Right lobe of liver (tissue), 4 donors: Measurements from ENCODE around the gene LSM14A.

Experiments
- POLR2A ChIP-seq: fragments of 450-650 bp; IDR thresholded peaks from one replicate; pipeline ENCODE4 v1.6.1; 2017; ENCODE audit warnings: antibody characterized with exemption, mild to moderate bottlenecking
- TF ChIP-seq, protein P1 (sequence below), 4 donors: fragments of 200-600 bp in 3 of 4; fragments of 450-650 bp in 1 of 4; IDR thresholded peaks; one replicate each; pipeline versions ENCODE4 v1.5.1 to v1.8.0; 2016 to 2022; ENCODE audit warnings: antibody characterized with exemption in 4 of 4, mild to moderate bottlenecking in 2 of 4
- donor health status: DM: no; HTN: no; CAD: no.
- donor health status: DM: no; HTN: no; CAD: no.
- donor health status: DM: no; HTN: yes; CAD: no.

DNA sequence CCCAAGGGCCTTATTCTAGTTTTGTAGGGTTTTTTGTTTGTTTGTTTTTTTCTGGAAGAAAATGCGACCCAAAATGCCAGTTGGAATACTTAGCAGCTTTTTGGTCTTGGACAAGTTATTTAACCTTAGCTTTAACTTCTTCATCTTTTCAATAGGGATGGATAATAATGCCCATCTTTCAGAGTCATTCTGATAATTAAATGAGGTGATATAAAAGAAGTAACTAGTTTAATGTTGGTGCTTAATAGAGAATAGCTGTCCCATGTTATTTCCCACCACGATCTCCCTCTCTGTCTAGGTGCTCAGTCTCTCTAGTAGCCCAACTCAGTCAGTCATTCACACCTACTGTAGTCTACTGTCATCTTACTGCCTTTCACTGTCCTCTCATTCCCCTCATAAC is 8.0 kb downstream of the LSM14A start:
- TF ChIP-seq, protein P1, sequence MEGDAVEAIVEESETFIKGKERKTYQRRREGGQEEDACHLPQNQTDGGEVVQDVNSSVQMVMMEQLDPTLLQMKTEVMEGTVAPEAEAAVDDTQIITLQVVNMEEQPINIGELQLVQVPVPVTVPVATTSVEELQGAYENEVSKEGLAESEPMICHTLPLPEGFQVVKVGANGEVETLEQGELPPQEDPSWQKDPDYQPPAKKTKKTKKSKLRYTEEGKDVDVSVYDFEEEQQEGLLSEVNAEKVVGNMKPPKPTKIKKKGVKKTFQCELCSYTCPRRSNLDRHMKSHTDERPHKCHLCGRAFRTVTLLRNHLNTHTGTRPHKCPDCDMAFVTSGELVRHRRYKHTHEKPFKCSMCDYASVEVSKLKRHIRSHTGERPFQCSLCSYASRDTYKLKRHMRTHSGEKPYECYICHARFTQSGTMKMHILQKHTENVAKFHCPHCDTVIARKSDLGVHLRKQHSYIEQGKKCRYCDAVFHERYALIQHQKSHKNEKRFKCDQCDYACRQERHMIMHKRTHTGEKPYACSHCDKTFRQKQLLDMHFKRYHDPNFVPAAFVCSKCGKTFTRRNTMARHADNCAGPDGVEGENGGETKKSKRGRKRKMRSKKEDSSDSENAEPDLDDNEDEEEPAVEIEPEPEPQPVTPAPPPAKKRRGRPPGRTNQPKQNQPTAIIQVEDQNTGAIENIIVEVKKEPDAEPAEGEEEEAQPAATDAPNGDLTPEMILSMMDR (IDR thresholded peaks at IDR 0.05), result no peak
- TF ChIP-seq POLR2A, result no peak
